Neural cell (in vitro differentiated cells): ENCODE measurements around the gene AFF3.

Source experiments
- CTCF ChIP-seq: fragments of 450-650 bp; IDR thresholded peaks from 2 replicates; pipeline ENCODE4 v1.5.1; 2014; ENCODE audit warnings: antibody characterized with exemption, mild to moderate bottlenecking, moderate library complexity; ENCODE audit not compliant: poor library complexity, severe bottlenecking
- EZH2 ChIP-seq: fragments of 200-600, 300-800 bp; shearing (Covaris generic), sonication (generic); IDR thresholded peaks from 2 replicates; pipeline ENCODE4 v1.6.1; 2014; ENCODE audit warnings: antibody characterized with exemption, low read length, borderline replicate concordance, mild to moderate bottlenecking; ENCODE audit not compliant: insufficient read depth, poor library complexity, severe bottlenecking
- POLR2AphosphoS5 ChIP-seq: IDR thresholded peaks from 2 replicates; pipeline ENCODE4 v1.6.1; 2012
- RAD21 ChIP-seq: fragments of 450-650 bp; conservative IDR thresholded peaks from 2 replicates; pipeline ENCODE4 v1.6.1; 2014; ENCODE audit warnings: antibody characterized with exemption, mild to moderate bottlenecking, moderate library complexity

- TF ChIP-seq POLR2AphosphoS5 (no peak), EZH2 (no peak), RAD21 (no peak), CTCF (no peak)
Observed at GRCh38 chr2:99867770-99868169, 274.6 kb downstream of the AFF3 start.
